Neural progenitor cell (in vitro differentiated cells): ENCODE results near the gene CEP83. TPM values are rescaled to one million over a fixed set of nuclear protein-coding genes. Genes with fewer than 3 reads are reported as not detected.
"Not testable (repeated sequence)": the region's sequence is repeated elsewhere in the genome, so short reads cannot be mapped to it uniquely, and the experiment has no call there.

ENCODE experiments used
- DNase-seq: peaks from one replicate; pipeline ENCODE4 v3.0.0-alpha.2; 2016; ENCODE audit warnings: low spot score
- H2AFZ ChIP-seq: fragments of 200-600 bp; sonication (generic); replicated peaks from 2 replicates; pipeline ENCODE4 v1.6.1; 2016; ENCODE audit warnings: antibody characterized with exemption
- H3F3A ChIP-seq: fragments of 200-600 bp; sonication (generic); 2 replicates; pipeline ENCODE4 v1.6.1; 2016; ENCODE audit warnings: antibody characterized with exemption, low read depth
- H3K27ac ChIP-seq: fragments of 200-600 bp; sonication (generic); 2 replicates; pipeline ENCODE4 v1.5.1; 2016; ENCODE audit warnings: mild to moderate bottlenecking
- H3K27me3 ChIP-seq: fragments of 200-600 bp; sonication (generic); 2 replicates; pipeline ENCODE4 v1.6.1; 2016; ENCODE audit warnings: mild to moderate bottlenecking, moderate library complexity
- H3K36me3 ChIP-seq: fragments of 200-600 bp; sonication (generic); 2 replicates; pipeline ENCODE4 v1.5.1; 2016
- H3K4me1 ChIP-seq: fragments of 200-600 bp; sonication (generic); 2 replicates; pipeline ENCODE4 v1.6.1; 2016; ENCODE audit warnings: mixed run types
- H3K4me2 ChIP-seq: fragments of 200-600 bp; sonication (generic); 2 replicates; pipeline ENCODE4 v1.6.1; 2016
- H3K4me3 ChIP-seq: fragments of 200-600 bp; sonication (generic); 2 replicates; pipeline ENCODE4 v1.5.1; 2016
- H3K79me2 ChIP-seq: fragments of 200-600 bp; sonication (generic); 2 replicates; pipeline ENCODE4 v1.6.1; 2016; ENCODE audit warnings: low read depth
- H3K9ac ChIP-seq: fragments of 200-600 bp; sonication (generic); 2 replicates; pipeline ENCODE4 v1.6.1; 2016
- H3K9me3 ChIP-seq: fragments of 200-600 bp; sonication (generic); 2 replicates; pipeline ENCODE4 v1.5.1; 2016; ENCODE audit warnings: low read depth
- H4K20me1 ChIP-seq: fragments of 200-600 bp; sonication (generic); 2 replicates; pipeline ENCODE4 v1.6.1; 2016; ENCODE audit warnings: low read depth
- H3K27ac Mint-ChIP-seq: 3 replicates; pipeline ENCODE4 v1.8.0; 2021; ENCODE audit warnings: mixed read lengths
- H3K27me3 Mint-ChIP-seq: 2 replicates; pipeline ENCODE4 v1.8.0; 2022; ENCODE audit warnings: low read depth, mild to moderate bottlenecking, inconsistent platforms, moderate library complexity, mixed read lengths; ENCODE audit not compliant: insufficient read depth
- H3K36me3 Mint-ChIP-seq: 3 replicates; pipeline ENCODE4 v1.8.0; 2021; ENCODE audit warnings: mixed read lengths
- H3K4me1 Mint-ChIP-seq: 3 replicates; pipeline ENCODE4 v1.8.0; 2021; ENCODE audit warnings: mixed read lengths
- H3K4me3 Mint-ChIP-seq: 3 replicates; pipeline ENCODE4 v1.8.0; 2021; ENCODE audit warnings: mild to moderate bottlenecking, moderate library complexity, mixed read lengths
- H3K9me3 Mint-ChIP-seq: 3 replicates; pipeline ENCODE4 v1.8.0; 2020; ENCODE audit warnings: mixed read lengths
- EZH2 ChIP-seq: fragments of 200-600 bp; sonication (generic); IDR thresholded peaks from 2 replicates; pipeline ENCODE4 v1.6.1; 2017; ENCODE audit warnings: antibody characterized with exemption, mild to moderate bottlenecking, moderate library complexity
- EZH2phosphoT487 ChIP-seq: fragments of 200-600 bp; sonication (generic); IDR thresholded peaks from 2 replicates; pipeline ENCODE4 v1.6.1; 2017; ENCODE audit warnings: antibody characterized with exemption
- total RNA-seq: library from RNA; depleted of rRNA; stranded (reverse); fragments of >200 nt; gene quantifications from 2 replicates; pipeline ENCODE4 v1.2.3, GENCODE V29; 2015; ENCODE audit warnings: low replicate concordance
- TF ChIP-seq, protein P1 (sequence below): fragments of 200-600 bp; sonication (generic); IDR thresholded peaks from 2 replicates; pipeline ENCODE4 v1.5.1; 2017; ENCODE audit warnings: antibody characterized with exemption, mild to moderate bottlenecking

Gene CEP83
- total RNA-seq, 1 donor from 2014 or later: 60.4 TPM

DNA sequence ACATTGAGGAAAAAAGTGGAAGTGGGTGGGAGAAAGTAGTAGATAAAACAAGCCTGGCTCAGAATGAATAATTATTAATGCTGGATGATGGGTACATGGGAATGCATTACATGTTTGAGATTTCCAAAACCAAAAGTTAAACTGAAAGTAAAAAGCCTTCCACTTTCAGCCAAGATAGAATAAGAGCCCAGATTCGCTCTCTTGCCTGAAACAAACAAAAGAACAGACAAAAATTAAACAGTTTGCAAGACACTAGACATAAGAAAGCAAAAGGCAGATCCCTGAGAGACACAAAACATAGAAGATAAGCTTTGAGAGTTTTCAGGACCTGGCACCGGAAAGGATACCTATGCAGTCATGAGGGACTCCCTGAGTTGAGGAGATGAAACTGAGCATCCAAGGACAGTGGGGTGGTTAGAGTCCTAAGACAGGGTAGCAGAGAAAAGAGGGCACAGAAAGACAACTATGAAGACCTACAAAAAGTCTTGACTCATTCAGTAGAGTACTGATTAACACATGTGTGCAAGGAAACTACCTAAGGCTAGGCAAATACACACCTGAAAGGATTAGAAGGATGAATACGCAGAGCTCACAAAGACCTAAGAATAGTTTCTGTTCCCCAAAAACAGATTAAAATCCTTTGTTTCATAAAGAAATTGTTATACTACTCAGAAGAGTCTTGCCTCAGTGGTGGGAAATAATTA lies 54.1 kb downstream of the CEP83 start:
- Histone ChIP-seq H3K4me2 (no peak overlapping the region), H4K20me1 (no peaks in the 10 kb centered on the region), H2AFZ (no peak overlapping the region), H3K9ac (no peak overlapping the region), H3K9me3 (no peaks in the 10 kb centered on the region), H3K4me3 (no peak overlapping the region), H3K4me1 (no peaks in the 10 kb centered on the region), H3K79me2 (no peaks in the 10 kb centered on the region), H3K36me3 (no peaks in the 10 kb centered on the region), H3K27me3 (no peaks in the 10 kb centered on the region), H3K27ac (no peak overlapping the region), H3F3A (no peaks in the 10 kb centered on the region)
- Mint-ChIP-seq H3K4me3 (no peak overlapping the region), H3K27me3 (no peaks in the 10 kb centered on the region), H3K9me3 (no peaks in the 10 kb centered on the region), H3K4me1 (no peaks in the 10 kb centered on the region), H3K27ac (no peak overlapping the region), H3K36me3 (peaks cover 21% of the 10 kb centered on the region)
- TF ChIP-seq, protein P1, sequence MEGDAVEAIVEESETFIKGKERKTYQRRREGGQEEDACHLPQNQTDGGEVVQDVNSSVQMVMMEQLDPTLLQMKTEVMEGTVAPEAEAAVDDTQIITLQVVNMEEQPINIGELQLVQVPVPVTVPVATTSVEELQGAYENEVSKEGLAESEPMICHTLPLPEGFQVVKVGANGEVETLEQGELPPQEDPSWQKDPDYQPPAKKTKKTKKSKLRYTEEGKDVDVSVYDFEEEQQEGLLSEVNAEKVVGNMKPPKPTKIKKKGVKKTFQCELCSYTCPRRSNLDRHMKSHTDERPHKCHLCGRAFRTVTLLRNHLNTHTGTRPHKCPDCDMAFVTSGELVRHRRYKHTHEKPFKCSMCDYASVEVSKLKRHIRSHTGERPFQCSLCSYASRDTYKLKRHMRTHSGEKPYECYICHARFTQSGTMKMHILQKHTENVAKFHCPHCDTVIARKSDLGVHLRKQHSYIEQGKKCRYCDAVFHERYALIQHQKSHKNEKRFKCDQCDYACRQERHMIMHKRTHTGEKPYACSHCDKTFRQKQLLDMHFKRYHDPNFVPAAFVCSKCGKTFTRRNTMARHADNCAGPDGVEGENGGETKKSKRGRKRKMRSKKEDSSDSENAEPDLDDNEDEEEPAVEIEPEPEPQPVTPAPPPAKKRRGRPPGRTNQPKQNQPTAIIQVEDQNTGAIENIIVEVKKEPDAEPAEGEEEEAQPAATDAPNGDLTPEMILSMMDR: no peak
- TF ChIP-seq EZH2 (no peak), EZH2phosphoT487 (no peak)
- DNase-seq: no peak

DNA sequence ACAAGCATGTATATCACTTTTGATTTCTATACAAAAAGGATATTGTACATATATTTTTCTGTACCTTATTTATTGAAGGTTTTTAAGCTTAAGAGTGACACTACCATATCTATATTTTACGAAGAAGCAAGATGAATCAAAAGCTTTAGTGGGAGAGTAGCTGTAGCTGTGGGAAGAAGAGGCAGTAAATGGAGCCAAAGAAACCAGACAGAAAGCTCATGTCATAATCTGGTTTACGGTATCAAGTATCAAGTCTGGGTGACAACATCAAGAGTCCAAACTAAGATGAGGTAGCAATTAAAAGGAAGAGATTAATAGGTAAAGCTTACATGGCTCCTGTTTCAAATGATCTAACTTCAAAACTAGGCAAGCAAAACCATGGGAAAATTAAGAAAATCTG lies 54.8 kb downstream of the CEP83 start:
- no peaks in the 10 kb centered on the region for H4K20me1 ChIP-seq
- no peak overlapping the region for H3K27ac ChIP-seq
- peaks cover 2% of the 10 kb centered on the region for H3K36me3 ChIP-seq
- H3K4me1 ChIP-seq: no peaks in the 10 kb centered on the region
- no peaks in the 10 kb centered on the region for H3K9me3 ChIP-seq
- no peaks in the 10 kb centered on the region for H3K79me2 ChIP-seq
- no peak overlapping the region for H3K9ac ChIP-seq
- H2AFZ ChIP-seq: no peak overlapping the region
- no peak overlapping the region for H3K4me3 Mint-ChIP-seq
- no peaks in the 10 kb centered on the region for H3K4me1 Mint-ChIP-seq
- H3F3A ChIP-seq: no peaks in the 10 kb centered on the region
- no peak overlapping the region for H3K4me3 ChIP-seq
- no peak overlapping the region for H3K27ac Mint-ChIP-seq
- H3K4me2 ChIP-seq: no peak overlapping the region
- no peaks in the 10 kb centered on the region for H3K9me3 Mint-ChIP-seq
- no peaks in the 10 kb centered on the region for H3K27me3 ChIP-seq
- H3K36me3 Mint-ChIP-seq: peaks cover 26% of the 10 kb centered on the region
- TF ChIP-seq EZH2 (no peak), EZH2phosphoT487 (no peak)
- TF ChIP-seq, protein P1: no peak
- H3K27me3 Mint-ChIP-seq: no peaks in the 10 kb centered on the region
- no peak for DNase-seq

DNA sequence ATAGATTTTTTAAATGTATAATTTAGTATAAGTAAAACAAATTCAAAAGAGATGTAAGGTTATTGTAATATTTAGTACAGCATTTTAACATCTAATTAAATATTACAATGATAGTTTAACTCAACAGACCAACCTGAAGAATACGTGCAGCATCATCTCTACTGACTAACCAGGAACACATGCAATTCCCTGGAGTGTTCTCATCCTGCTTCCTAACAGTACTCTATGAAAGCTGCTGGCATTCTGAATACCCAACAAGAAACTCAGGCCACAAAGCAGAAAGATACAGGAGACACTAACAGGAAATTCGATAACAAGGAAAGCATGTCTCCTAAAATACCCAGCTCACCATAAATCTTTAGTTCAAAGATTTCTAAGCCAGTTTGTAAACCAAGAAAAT lies 58.3 kb downstream of the CEP83 start:
- Histone ChIP-seq H3K27me3 (no peaks in the 10 kb centered on the region), H2AFZ (no peak overlapping the region), H4K20me1 (no peaks in the 10 kb centered on the region), H3K4me1 (no peaks in the 10 kb centered on the region), H3K9me3 (peaks cover 5% of the 10 kb centered on the region), H3F3A (no peaks in the 10 kb centered on the region), H3K4me2 (no peak overlapping the region), H3K79me2 (no peaks in the 10 kb centered on the region), H3K4me3 (no peak overlapping the region), H3K27ac (no peak overlapping the region), H3K9ac (no peak overlapping the region), H3K36me3 (peaks cover 2% of the 10 kb centered on the region)
- DNase-seq: no peak
- no peak for TF ChIP-seq EZH2phosphoT487
- Mint-ChIP-seq H3K27ac (no peak overlapping the region), H3K4me1 (no peaks in the 10 kb centered on the region), H3K4me3 (no peak overlapping the region), H3K9me3 (peaks cover 18% of the 10 kb centered on the region), H3K36me3 (peaks cover 42% of the 10 kb centered on the region), H3K27me3 (peaks cover 3% of the 10 kb centered on the region)

DNA sequence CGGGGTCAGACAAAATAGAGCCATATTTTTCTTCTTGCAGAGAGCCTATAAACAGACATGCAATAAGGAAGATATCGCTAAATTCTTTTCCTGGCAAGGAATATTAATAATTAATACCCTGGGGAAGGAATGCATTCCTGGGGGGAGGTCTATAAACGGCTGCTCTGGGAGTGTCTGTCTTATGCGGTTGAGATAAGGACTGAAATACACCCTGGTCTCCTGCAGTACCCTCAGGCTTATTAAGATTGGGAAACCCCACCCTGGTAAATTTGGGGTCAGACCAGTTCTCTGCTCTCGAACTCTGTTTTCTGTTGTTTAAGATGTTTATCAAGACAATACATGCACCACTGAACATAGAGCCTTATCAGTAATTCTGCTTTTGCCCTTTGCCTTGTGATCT lies 61.0 kb downstream of the CEP83 start:
- H3K4me3 Mint-ChIP-seq, H3K36me3 ChIP-seq, H3K27ac ChIP-seq, H3K4me1 ChIP-seq, H3K27ac Mint-ChIP-seq, DNase-seq, H3F3A ChIP-seq, H3K9me3 ChIP-seq, H4K20me1 ChIP-seq, H3K4me1 Mint-ChIP-seq, H2AFZ ChIP-seq, H3K9ac ChIP-seq, H3K27me3 ChIP-seq, H3K4me3 ChIP-seq, H3K27me3 Mint-ChIP-seq, H3K4me2 ChIP-seq, H3K79me2 ChIP-seq: not testable (repeated sequence)
- peaks cover 25% of the 10 kb centered on the region for H3K9me3 Mint-ChIP-seq
- H3K36me3 Mint-ChIP-seq: peaks cover 48% of the 10 kb centered on the region
